HCT116 (cell line): Measurements from ENCODE around the gene DLEC1. TPM values are rescaled to one million over a fixed set of nuclear protein-coding genes. Genes with fewer than 3 reads are reported as not detected.

Experiments used
- ATAC-seq: fragments of 200-7000 bp; cut with Tn5 transposase; 2 replicates; pipeline ENCODE4 v1.9.1; 2020; ENCODE audit warnings: mild to moderate bottlenecking, moderate library complexity
- BruUV-seq: library from RNA; stranded (reverse); fragments of 400-500 nt; replicated peaks from 2 replicates; lab custom pipeline; 2021; lab: Mats Ljungman, UMichigan
- CTCF ChIA-PET: fragments of 300-600 bp; sonication (Branson Sonifier 250); formaldehyde crosslinking; loops from one replicate; lab custom pipeline; 2021; ENCODE audit warnings: antibody characterized with exemption; lab: Charles Lee
- POLR2A ChIA-PET: fragments of 300-600, 350-600 bp; sonication (Branson Sonifier 250); formaldehyde crosslinking; loops from one replicate; lab custom pipeline; 2021; ENCODE audit warnings: antibody characterized with exemption; lab: Charles Lee
- RAD21 ChIA-PET, 2 experiments: fragments of 300-600 bp; sonication (Branson Sonifier 250); formaldehyde crosslinking; loops; one replicate each; lab custom pipeline; 2023; ENCODE audit warnings: low total read pairs in 2 of 2; ENCODE audit not compliant: uncharacterized antibody in 2 of 2, unreplicated experiment in 2 of 2, low non-redundant PET in 1 of 2; lab: Charles Lee
- DNase-seq: peaks from one replicate; pipeline ENCODE4 v3.0.0-alpha.2; 2010; ENCODE audit warnings: low read depth, low spot score
- H2AFZ ChIP-seq: fragments of 200-600 bp; shearing (Covaris generic), sonication (generic); 2 replicates; pipeline ENCODE4 v1.6.1; 2017; ENCODE audit warnings: low read depth, mixed run types, mixed read lengths, antibody characterized with exemption, low read length; ENCODE audit not compliant: poor library complexity, severe bottlenecking
- H3K27ac ChIP-seq: 2 replicates; pipeline ENCODE4 v1.5.1; 2012; ENCODE audit warnings: low read depth, low read length
- H3K27me3 ChIP-seq: fragments of 200-600 bp; sonication (generic); 2 replicates; pipeline ENCODE4 v1.6.1; 2016; ENCODE audit warnings: mixed run types, low read length, mixed read lengths; ENCODE audit not compliant: insufficient read depth
- H3K36me3 ChIP-seq, 2 experiments: fragments of 200-500 bp in 1 of 2; fragments of 200-600 bp in 1 of 2; sonication (Bioruptor generic) in 1 of 2; sonication (generic) in 1 of 2; 2 replicates each; pipeline versions ENCODE4 v1.5.1 to v1.6.1; 2014 to 2016; ENCODE audit warnings: low read length in 2 of 2, inconsistent platforms in 1 of 2, mixed read lengths in 1 of 2, mixed run types in 1 of 2; ENCODE audit not compliant: insufficient read depth in 2 of 2, control insufficient read depth in 1 of 2
- H3K4me1 ChIP-seq, 2 experiments: fragments of 200-600 bp in 1 of 2; sonication (generic) in 1 of 2; 2 replicates each; pipeline versions ENCODE4 v1.5.1 to v1.6.1; 2012 to 2017; ENCODE audit warnings: low read length in 2 of 2, inconsistent platforms in 1 of 2, mild to moderate bottlenecking in 1 of 2, mixed read lengths in 1 of 2, mixed run types in 1 of 2, moderate library complexity in 1 of 2; ENCODE audit not compliant: insufficient read depth in 2 of 2, control insufficient read depth in 1 of 2
- H3K4me2 ChIP-seq: fragments of 200-600 bp; sonication (generic); 2 replicates; pipeline ENCODE4 v1.6.1; 2017; ENCODE audit warnings: mixed run types, low read length, mixed read lengths
- H3K4me3 ChIP-seq, 2 experiments: fragments of 200-600 bp in 1 of 2; sonication (generic) in 1 of 2; replicated peaks in 1 of 2; 2 replicates each; pipeline ENCODE4 v1.5.1; 2011 to 2016; ENCODE audit warnings: low read length in 2 of 2, control low read depth in 1 of 2, low read depth in 1 of 2, mild to moderate bottlenecking in 1 of 2, mixed read lengths in 1 of 2, mixed run types in 1 of 2
- H3K79me2 ChIP-seq: fragments of 200-600 bp; sonication (generic); 2 replicates; pipeline ENCODE4 v1.6.1; 2017; ENCODE audit warnings: mild to moderate bottlenecking, mixed run types, low read length, moderate library complexity, mixed read lengths; ENCODE audit not compliant: insufficient read depth
- H3K9ac ChIP-seq: fragments of 200-600 bp; sonication (generic); 2 replicates; pipeline ENCODE4 v1.6.1; 2016; ENCODE audit warnings: low read length, mixed read lengths
- H3K9me2 ChIP-seq: fragments of 200-600 bp; sonication (generic), shearing (Covaris generic); 2 replicates; pipeline ENCODE4 v1.6.1; 2017; ENCODE audit warnings: mixed run types, mild to moderate bottlenecking, moderate library complexity; ENCODE audit not compliant: insufficient read depth
- H3K9me3 ChIP-seq, 2 experiments: fragments of 200-500 bp in 1 of 2; fragments of 200-600 bp in 1 of 2; sonication (Bioruptor generic) in 1 of 2; sonication (generic) in 1 of 2; 2 replicates each; pipeline ENCODE4 v1.6.1; 2014 to 2017; ENCODE audit warnings: low read length in 2 of 2, mixed read lengths in 2 of 2, inconsistent platforms in 1 of 2, low read depth in 1 of 2, mild to moderate bottlenecking in 1 of 2, mixed run types in 1 of 2, moderate library complexity in 1 of 2; ENCODE audit not compliant: control insufficient read depth in 1 of 2, insufficient read depth in 1 of 2
- H4K20me1 ChIP-seq: fragments of 200-600 bp; sonication (generic), shearing (Covaris generic); 2 replicates; pipeline ENCODE4 v1.6.1; 2017; ENCODE audit warnings: mixed run types, mild to moderate bottlenecking, moderate library complexity; ENCODE audit not compliant: insufficient read depth
- CBX3 ChIP-seq: IDR thresholded peaks from 2 replicates; pipeline ENCODE4 v1.6.1; 2012; ENCODE audit warnings: low read depth
- CEBPB ChIP-seq: IDR thresholded peaks from 2 replicates; pipeline ENCODE4 v1.6.1; 2012; ENCODE audit warnings: low read depth
- EGR1 ChIP-seq: IDR thresholded peaks from 2 replicates; pipeline ENCODE4 v1.6.1; 2012; ENCODE audit warnings: low read depth
- ELF1 ChIP-seq: IDR thresholded peaks from 2 replicates; pipeline ENCODE4 v1.6.1; 2012; ENCODE audit warnings: low read depth, borderline replicate concordance
- EZH2phosphoT487 ChIP-seq: fragments of 200-600 bp; IDR thresholded peaks from 2 replicates; pipeline ENCODE4 v1.6.1; 2018; ENCODE audit warnings: antibody characterized with exemption, borderline replicate concordance
- JUND ChIP-seq: IDR thresholded peaks from 2 replicates; pipeline ENCODE4 v1.6.1; 2012
- MAX ChIP-seq: IDR thresholded peaks from 2 replicates; pipeline ENCODE4 v1.6.1; 2012
- POLR2A ChIP-seq: IDR thresholded peaks from 2 replicates; pipeline ENCODE4 v1.7.0; 2011; ENCODE audit warnings: borderline replicate concordance; ENCODE audit not compliant: insufficient read depth, insufficient read length; ENCODE audit errors: extremely low read depth
- POLR2AphosphoS5 ChIP-seq: IDR thresholded peaks from 2 replicates; pipeline ENCODE4 v1.6.1; 2011; ENCODE audit warnings: mild to moderate bottlenecking, low read depth, low read length, moderate library complexity
- RAD21 ChIP-seq: IDR thresholded peaks from 2 replicates; pipeline ENCODE4 v1.6.1; 2012; ENCODE audit warnings: low read depth, mild to moderate bottlenecking
- REST ChIP-seq: IDR thresholded peaks from 2 replicates; pipeline ENCODE4 v1.6.1; 2012; ENCODE audit warnings: low read depth
- SP1 ChIP-seq: IDR thresholded peaks from 2 replicates; pipeline ENCODE4 v1.6.1; 2012; ENCODE audit warnings: low read depth
- TCF7L2 ChIP-seq: IDR thresholded peaks from 2 replicates; pipeline ENCODE4 v1.7.0; 2011; ENCODE audit warnings: borderline replicate concordance, inconsistent platforms; ENCODE audit not compliant: insufficient read depth, insufficient read length; ENCODE audit errors: extremely low read depth
- YY1 ChIP-seq: IDR thresholded peaks from 2 replicates; pipeline ENCODE4 v1.6.1; 2011; ENCODE audit warnings: low read length, low read depth, moderate library complexity, mild to moderate bottlenecking; ENCODE audit not compliant: insufficient replicate concordance; ENCODE audit errors: extremely low read depth
- ZNF274 ChIP-seq: fragments of 200-500 bp; sonication (Bioruptor generic); IDR thresholded peaks from 2 replicates; pipeline ENCODE4 v1.6.1; 2014; ENCODE audit warnings: mild to moderate bottlenecking, low read depth, low read length, inconsistent platforms
- intact Hi-C: fragments of 100-400 bp; cut with micrococcal nuclease; formaldehyde crosslinking; loops from 2 replicates; pipeline ENCODE4 v1.10.0; 2022
- total RNA-seq: library from RNA; stranded (reverse); gene quantifications from one replicate; pipeline ENCODE4 v1.2.1, GENCODE V29; 2021; ENCODE audit not compliant: unreplicated experiment
- TF ChIP-seq, protein P1 (sequence below): IDR thresholded peaks from 2 replicates; pipeline ENCODE4 v1.6.1; 2012
- TF ChIP-seq, protein P2 (sequence below): IDR thresholded peaks from 2 replicates; pipeline ENCODE4 v1.6.1; 2011; ENCODE audit warnings: mild to moderate bottlenecking, low read length, moderate library complexity; ENCODE audit not compliant: insufficient replicate concordance; ENCODE audit errors: extremely low read depth

Gene DLEC1
- total RNA-seq, 1 experiment from 2014 or later, result 0.61 TPM

DNA sequence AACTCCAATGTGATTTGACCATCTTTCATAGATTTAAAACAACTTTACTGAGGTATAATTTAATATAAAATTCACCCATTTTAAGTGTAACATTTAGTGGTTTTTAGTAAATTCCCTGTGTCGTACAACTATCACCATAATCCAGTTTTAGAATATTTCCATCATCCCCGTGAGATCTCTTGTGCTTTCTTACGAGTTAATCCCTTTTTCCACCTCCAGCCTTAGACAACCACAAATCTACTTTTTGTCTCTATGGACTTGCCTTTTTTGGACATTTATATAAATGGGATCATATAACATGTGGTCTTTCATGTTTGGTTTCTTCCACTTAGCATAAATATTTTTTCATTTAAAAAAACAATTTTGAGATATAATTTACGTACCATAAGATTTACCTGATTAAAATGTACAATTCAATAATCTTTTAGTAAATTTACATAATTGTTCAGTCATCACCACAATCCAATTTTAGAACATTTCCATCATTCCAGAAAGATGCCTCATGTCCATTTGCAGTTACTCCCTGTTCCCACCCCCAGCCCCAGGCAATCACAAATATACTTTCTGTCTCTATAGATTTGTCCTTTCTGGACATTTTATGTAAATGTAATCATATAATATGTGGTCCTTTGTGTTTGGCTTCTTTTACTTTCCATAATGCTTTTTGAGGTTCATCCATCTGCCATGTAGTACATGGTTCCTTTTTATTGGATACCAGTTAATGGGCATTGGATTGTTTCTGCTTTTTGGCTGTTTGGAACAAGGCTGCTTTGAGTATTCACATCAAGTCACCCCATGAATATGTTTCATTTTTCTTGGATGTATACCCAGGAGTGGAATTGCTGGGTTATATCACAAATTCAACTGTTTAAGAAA is 129.4 kb downstream of the DLEC1 start (continued):
- TF ChIP-seq SP1, result no peak
- no peak for TF ChIP-seq EGR1
- TF ChIP-seq ZNF274, result no peak

DNA sequence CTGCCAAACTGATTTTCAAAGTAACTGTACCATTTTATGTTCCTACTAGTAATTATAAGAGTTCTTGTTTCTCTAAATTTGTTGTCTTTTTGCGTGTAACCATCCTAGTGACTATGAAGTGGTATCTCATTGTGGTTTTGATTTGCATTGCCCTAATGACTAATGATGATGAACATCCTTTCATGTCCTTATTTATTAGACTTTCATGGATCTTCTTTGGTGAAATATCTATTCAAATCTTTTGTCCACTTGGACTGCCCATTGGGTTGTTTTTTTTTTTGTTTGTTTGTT is 130.0 kb downstream of the DLEC1 start:
- POLR2A ChIA-PET, result no interaction called here
- no TSS peak for BruUV-seq
- intact Hi-C loops, result no loop called here

More for the DNA sequence above, 130.0 kb downstream of the DLEC1 start:
- Histone ChIP-seq H3K27me3 (no peaks in the 10 kb centered on the region), H3K79me2 (peaks cover 87% of the 10 kb centered on the region), H2AFZ (no peak overlapping the region), H3K27ac (no peak overlapping the region), H4K20me1 (peaks cover 4% of the 10 kb centered on the region; the same call in 1 of the 2 replicates), H3K4me2 (peak overlapping the region; percentile 77), H3K4me3 (no peak overlapping the region), H3K4me1 (peaks cover 4 to 40% of the 10 kb centered on the region in 2 experiments; a peak in 3 of 4 replicates), H3K9me3 (no peaks in the 10 kb centered on the region), H3K9ac (no peak overlapping the region), H3K36me3 (no peaks in the 10 kb centered on the region), H3K9me2 (no peaks in the 10 kb centered on the region)
- ChIA-PET CTCF (no interaction called here), RAD21 (no interaction called here)
- TF ChIP-seq RAD21 (no peak), EZH2phosphoT487 (no peak), MAX (no peak), JUND (no peak), CBX3 (no peak), TCF7L2 (no peak), SP1 (no peak), YY1 (no peak), ELF1 (no peak), REST (no peak), POLR2A (no peak), POLR2AphosphoS5 (no peak), CEBPB (no peak)
- TF ChIP-seq, protein P1, sequence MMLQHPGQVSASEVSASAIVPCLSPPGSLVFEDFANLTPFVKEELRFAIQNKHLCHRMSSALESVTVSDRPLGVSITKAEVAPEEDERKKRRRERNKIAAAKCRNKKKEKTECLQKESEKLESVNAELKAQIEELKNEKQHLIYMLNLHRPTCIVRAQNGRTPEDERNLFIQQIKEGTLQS, result no peak
- TF ChIP-seq, protein P2, sequence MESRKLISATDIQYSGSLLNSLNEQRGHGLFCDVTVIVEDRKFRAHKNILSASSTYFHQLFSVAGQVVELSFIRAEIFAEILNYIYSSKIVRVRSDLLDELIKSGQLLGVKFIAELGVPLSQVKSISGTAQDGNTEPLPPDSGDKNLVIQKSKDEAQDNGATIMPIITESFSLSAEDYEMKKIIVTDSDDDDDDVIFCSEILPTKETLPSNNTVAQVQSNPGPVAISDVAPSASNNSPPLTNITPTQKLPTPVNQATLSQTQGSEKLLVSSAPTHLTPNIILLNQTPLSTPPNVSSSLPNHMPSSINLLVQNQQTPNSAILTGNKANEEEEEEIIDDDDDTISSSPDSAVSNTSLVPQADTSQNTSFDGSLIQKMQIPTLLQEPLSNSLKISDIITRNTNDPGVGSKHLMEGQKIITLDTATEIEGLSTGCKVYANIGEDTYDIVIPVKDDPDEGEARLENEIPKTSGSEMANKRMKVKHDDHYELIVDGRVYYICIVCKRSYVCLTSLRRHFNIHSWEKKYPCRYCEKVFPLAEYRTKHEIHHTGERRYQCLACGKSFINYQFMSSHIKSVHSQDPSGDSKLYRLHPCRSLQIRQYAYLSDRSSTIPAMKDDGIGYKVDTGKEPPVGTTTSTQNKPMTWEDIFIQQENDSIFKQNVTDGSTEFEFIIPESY, result no peak
- ATAC-seq, result no peak
- DNase-seq, result no peak
